ENCODE results near the gene AK4.

The AK4 gene

DNA sequence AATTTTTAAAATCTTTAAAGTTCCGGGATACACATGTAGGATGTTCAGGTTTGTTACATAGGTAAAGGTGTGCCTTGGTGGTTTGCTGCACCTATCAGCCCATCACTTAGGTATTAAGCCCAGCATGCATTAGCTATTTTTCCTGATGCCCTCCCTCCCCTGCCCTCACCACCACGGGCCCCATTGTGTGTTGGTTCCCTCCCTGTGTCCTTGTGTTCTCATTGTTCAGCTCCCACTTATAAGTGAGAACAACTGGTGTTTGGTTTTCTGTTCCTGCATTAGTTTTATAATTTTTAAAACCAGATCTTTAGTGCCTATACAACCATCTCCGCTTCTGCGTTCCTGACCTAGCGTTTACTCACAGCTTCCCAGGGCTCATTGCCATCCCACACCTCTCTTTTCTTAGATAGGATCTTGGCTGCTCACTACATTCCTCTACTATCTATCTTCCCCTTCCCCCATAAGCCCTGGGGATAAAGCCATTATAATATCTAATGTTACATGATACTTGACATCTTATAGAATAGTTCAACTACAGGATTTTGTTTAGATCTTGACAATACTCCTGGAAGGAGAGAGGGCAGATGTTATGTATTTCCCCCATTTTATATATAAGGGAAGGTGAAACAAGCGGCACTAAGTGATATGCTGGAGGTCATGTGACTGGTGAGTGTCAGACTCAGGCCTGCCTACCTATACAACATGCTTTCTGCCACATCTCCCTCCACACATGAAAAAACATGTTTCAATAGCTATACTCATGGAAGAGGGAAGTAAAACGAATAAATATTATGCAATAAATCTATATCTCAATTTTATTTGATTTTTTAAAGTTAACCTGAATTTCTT, 109.1 kb downstream of the AK4 start:
- DNase-seq = no peak
- in situ Hi-C loops (cut with HindIII; ENCODE audit: low pct_ligation_motif_present, low pct_unique_long_range_greater_than_20kb, low sequenced_read_pairs) = no loop called here

DNA sequence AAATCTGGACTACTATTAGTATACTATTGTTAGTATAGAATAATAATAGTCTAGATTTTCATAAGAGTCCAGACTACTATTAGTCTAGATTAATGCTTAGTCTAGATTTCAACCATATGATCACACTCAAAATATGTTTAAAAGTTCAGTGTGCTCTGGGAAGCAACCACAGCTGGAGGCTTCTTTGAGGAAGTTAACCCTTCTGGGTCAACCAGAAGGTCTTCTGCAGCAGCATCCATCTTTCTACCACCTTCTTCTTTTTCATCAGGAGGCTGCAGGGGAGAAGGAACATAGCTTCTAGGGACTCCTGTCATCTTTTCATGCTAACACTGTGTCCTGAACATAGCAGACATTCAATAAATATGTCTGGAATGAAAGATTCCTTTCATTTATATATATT, 110.1 kb downstream of the AK4 start:
- in situ Hi-C loops (cut with HindIII; ENCODE audit: low pct_ligation_motif_present, low pct_unique_long_range_greater_than_20kb, low sequenced_read_pairs) = no loop called here
- DNase-seq = no peak

DNA sequence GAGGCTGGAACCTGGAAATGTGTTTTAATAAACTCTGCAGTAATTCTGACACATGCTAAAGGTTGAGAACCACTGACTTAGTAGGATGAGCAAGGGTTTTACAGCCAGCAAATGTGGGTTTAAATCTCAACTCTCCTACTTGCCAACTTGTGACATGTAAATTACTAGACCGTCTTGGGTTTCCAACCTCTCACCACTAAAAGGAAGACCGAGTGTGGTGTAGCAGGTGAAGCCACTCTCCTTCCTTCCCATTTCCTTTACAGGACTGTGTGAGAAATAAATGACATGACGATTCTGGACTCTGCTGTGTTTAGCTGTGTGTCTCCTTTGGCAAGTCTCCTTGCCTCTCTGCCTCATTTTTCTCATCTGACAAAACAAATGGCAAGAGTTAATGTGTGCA, 111.8 kb downstream of the AK4 start:
- DNase-seq = no peak
- in situ Hi-C loops (cut with HindIII; ENCODE audit: low pct_ligation_motif_present, low pct_unique_long_range_greater_than_20kb, low sequenced_read_pairs) = no loop called here

DNA sequence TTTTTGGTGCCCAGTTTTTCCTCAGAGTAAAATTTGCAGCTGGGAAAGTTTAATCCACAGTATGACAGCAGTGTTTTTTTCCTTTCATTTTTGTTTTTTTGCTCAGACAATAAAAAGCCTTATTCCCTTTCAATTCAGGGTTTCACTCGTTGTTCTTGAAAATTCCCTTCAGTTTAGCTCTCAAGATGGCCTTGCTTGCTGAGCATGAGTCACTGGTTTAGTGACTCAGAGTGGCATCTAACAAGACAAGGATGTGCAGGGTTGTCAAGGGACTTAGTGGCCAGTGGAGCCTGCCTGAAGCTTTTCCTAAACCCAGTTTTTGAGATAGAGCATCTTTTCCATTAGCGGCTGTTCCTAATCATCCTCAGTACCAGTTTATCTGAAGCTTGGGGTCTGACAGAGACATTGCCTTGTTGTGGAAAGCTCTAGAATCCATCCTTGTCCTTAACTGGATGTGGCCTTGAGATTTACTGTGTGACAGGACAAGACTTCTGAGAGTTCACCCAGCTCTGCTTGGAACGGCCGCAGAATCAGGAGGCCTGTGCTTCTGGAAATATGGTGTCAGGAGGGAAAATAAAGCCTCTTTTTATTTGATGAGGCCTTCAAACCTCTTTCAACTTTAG, 113.0 kb downstream of the AK4 start:
- peak; percentile 71 for DNase-seq
- in situ Hi-C loops (cut with HindIII; ENCODE audit: low pct_ligation_motif_present, low pct_unique_long_range_greater_than_20kb, low sequenced_read_pairs) = no loop called here

DNA sequence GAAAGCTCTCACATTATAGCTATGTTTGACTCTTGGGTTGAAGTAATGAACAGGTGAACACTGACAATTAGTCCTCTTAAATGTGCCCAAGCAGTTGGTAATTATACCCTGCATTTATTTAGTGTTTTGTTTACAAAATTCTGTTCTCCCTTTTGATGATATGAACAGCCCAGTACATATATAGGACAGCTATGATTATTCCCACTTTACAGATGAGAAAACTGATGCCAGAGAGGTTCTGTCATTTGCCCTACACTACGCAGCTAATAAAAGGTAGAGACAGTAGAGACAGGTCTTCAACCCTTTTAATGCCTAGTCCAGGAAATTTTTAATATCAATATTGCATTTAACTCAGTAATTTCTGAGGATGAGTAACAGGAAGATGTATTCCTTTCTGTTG, 115.3 kb downstream of the AK4 start:
- in situ Hi-C loops (cut with HindIII; ENCODE audit: low pct_ligation_motif_present, low pct_unique_long_range_greater_than_20kb, low sequenced_read_pairs) = no loop called here
- no peak for DNase-seq

DNA sequence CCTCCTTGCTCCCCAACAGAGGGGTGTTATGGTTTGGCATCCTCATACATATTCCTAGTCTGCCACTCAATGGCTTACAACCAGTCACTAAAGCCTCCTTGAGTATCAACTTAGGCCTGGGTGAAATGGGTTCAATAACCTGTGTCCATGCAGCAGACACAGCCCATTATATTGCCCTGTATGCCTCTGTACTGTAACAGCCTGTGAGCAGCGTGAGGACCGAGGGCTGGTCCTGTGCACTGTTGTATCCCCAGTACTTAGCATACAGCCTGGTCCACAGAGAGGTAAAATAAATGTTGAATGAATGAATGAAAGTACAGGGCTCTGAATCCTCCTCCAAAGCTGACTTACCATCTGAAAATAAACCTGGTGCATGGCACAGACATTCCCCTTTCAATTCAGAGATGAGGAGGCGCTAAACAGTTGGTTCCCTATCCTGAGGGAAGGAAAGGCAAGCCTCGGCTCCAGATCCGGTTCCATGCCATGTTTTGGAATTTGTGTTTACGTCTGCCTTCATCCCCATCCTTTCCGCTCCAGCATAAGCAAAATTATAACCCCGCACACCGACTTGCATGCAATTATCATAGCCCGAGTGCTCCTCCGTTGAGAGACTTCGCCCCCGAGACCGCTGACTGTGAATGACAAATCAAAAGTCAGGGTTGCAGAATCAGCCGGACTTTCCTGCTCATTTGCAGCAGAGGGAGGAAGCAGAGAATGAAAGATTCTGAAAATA, 116.4 kb downstream of the AK4 start:
- in situ Hi-C loops (cut with HindIII; ENCODE audit: low pct_ligation_motif_present, low pct_unique_long_range_greater_than_20kb, low sequenced_read_pairs) = no loop called here
- peak; percentile 64 for DNase-seq

DNA sequence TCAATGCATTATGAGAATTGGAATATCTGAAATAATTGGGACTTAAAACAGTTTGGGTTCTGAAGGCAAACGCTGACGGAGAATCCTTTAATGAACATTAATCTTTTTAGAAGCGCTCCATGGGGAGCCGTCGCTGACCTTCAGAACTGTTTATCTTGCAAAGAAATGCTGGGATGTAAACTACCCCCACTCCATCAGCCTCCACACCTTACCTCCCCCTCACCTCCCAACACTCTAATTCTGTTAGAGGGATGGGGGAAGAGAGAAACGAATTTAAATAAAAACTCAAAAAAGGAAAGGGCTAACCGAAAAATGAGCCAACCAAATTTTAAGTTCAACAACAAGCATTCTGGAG, 117.3 kb downstream of the AK4 start:
- DNase-seq = no peak
- in situ Hi-C loops (cut with HindIII; ENCODE audit: low pct_ligation_motif_present, low pct_unique_long_range_greater_than_20kb, low sequenced_read_pairs) = no loop called here

DNA sequence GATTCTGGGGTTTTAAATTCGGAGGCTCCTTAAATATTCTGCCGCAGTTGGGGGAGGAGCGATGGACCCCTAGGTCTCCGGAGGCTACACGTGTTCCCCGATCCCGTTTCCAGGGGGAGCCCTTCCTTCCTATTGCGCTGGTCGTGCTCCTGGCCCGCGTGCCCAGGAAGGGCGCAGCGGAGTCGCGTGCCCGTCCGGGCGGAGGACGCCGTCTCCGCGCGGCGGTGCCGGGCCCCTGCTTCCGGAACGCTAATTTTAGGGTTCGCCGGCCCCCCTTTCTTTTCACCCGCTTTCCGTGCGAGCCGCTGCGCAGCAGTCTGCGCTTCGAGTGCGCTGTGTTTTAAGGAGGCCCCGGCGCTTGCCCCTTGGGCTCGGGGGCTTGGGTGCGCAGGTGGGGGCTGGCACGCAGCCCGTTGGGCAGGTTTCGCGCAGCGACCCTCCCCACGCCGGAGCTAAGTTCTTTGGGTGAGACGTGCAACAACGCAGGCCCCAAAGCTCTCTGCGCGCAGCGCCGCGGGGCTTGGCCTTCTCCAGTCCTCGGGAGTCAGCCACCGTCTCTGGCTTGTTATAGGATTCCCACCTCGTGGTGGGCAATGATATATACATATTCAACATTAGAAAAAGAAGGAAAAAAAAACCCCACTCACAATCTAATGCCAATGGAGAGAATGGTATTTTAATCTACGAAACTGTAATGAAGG, 117.8 kb downstream of the AK4 start:
- in situ Hi-C loops (cut with HindIII; ENCODE audit: low pct_ligation_motif_present, low pct_unique_long_range_greater_than_20kb, low sequenced_read_pairs) = no loop called here
- DNase-seq = peak; percentile 79

DNA sequence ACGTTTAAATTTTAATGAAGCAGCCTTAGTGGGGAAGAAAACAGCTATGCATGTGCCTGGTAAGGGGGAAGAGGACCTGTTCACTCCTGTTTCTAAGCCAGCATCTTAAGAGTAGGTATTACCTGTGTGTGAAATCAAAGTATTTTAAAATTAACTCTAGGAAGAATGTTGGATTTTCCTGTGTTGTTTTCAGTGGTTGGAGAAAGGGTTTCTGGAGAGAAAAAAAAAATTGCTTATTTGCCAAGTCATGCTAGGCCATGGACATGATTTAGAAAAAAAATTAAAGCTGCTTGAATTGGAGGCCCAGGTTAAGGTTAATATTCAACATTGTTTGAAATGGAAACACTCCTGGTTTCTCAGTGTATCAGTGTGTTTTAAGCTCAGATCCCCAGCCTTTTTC, 118.5 kb downstream of the AK4 start:
- in situ Hi-C loops (cut with HindIII; ENCODE audit: low pct_ligation_motif_present, low pct_unique_long_range_greater_than_20kb, low sequenced_read_pairs) = no loop called here
- no peak for DNase-seq

DNA sequence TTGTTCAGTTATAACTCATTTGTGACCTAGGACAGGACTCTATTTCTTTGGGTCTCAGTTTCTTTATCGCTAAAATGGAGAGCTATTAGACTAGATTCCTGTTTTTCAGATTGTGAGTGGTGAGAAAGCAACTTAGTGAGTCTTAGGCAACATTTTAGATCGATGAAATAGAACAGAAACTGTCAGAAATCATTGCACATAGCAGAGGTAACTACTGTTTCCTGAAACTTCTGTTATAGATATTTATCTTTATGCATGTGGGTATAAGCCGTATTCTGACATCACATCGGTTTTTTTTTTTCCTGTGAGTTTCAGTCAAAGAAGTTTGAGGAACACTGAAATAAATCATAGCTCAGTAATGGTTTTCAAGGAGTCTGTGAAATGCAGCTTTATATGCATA, 119.3 kb downstream of the AK4 start:
- no peak for DNase-seq
- in situ Hi-C loops (cut with HindIII; ENCODE audit: low pct_ligation_motif_present, low pct_unique_long_range_greater_than_20kb, low sequenced_read_pairs) = no loop called here

DNA sequence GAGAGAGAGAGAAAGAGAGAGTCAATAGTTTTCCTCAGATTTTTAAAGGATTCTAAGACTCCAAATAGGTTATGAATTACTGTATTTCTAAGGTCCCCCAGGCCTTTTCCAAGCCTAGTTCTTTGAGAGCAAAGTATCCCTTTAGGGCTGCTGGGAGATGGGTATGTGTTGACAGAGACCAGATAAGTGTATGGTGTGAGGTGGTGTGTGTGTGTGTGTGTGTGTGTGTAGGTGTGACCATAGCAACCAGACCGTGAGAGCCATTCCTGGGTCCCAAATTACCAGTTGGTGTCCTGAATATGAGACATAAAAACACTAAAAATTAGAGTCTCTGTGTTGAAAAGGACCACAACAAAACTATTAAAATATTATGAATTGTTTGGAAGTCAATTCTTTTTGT, 119.7 kb downstream of the AK4 start:
- in situ Hi-C loops (cut with HindIII; ENCODE audit: low pct_ligation_motif_present, low pct_unique_long_range_greater_than_20kb, low sequenced_read_pairs) = no loop called here
- no peak for DNase-seq

DNA sequence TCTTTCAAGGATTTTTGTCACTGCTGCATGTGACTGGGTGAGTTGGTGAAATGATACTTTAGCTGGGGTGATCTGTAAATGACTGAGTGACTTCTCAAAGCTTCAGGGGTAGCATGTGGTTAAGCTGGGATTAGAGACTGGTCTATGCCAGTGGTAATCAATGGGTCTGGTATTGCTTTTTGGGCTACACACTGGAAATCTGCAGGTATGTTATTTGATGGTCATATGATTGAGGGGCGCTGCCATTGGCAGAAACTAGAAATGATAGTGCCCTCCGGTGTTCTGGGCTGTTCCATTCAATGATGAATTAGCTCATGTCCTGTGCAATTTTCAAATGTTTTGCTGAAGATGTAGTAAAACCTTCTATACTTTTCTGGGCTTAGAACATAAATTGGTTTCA, 121.6 kb downstream of the AK4 start:
- in situ Hi-C loops (cut with HindIII; ENCODE audit: low pct_ligation_motif_present, low pct_unique_long_range_greater_than_20kb, low sequenced_read_pairs) = no loop called here
- no peak for DNase-seq

DNA sequence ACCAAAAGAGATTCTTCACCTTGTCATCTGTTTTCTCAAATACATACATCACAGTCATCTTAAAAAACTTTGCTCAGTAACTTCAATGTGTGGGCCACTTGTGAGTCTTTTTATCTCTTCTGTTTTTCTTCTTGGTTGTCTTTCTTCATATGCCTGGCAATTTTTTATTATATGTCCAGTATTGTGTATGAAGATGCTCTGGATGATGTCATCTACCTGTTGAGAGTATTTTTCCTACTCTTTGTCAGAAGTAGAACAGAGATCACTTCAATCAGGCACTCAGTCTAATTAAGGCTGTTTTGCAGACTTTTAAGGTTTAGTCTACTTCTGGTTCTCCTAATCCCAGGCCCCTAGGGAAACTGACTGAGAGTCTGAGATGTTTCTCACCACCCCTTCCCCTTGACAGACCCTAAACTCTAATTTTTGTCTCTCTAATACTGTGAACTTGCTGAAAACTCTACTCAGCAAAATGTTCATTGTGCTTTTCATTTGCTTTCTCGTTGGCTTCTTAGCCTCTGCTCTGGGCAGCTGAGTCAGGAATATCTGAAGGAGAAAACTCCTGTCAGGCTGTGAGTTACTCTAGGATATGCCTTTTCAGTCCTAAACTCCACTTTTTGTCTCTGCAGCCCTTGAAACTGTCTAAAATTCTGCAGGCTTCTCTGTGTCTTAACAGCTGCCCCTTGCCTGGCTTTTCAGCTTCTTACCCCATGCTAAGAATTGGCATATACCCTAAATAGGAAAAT, 128.4 kb downstream of the AK4 start:
- in situ Hi-C loops (cut with HindIII; ENCODE audit: low pct_ligation_motif_present, low pct_unique_long_range_greater_than_20kb, low sequenced_read_pairs) = no loop called here
- no peak for DNase-seq

DNA sequence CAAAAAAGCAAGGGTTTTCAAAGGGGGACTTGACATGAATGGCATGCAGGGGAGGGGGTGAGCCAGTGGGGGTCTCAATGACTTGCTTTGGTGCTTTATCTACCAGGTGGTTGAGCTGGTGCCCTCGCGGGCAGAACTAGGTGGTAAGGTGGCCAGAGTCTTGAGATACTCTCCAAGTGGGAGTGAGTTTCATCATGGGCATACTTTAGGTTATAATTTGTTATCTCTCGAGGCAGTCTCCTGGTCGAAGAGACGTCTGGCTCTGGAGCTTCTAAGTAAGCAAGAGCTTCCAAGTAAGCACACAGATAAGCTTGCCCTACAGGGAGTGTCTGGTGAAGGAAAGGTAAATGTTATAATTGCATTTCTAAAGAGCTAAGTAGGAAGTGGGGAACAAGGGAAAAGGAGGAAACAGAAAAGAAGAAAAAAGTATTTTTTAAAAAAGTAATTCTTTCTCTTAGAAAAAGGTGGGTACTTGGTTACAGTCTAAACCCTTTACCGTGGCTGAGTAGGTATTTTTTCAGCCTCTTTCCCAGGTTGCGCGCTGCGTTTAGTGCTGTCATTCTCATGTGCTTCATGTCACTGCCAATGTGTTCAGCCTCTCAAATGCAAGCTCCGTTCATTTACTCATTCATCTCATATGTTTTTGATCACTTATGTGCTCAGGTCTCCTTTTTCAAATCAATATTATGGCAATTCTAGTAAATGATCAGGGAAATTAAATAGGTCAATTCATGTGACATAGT, 129.8 kb downstream of the AK4 start:
- in situ Hi-C loops (cut with HindIII; ENCODE audit: low pct_ligation_motif_present, low pct_unique_long_range_greater_than_20kb, low sequenced_read_pairs) = no loop called here
- DNase-seq = no peak

DNA sequence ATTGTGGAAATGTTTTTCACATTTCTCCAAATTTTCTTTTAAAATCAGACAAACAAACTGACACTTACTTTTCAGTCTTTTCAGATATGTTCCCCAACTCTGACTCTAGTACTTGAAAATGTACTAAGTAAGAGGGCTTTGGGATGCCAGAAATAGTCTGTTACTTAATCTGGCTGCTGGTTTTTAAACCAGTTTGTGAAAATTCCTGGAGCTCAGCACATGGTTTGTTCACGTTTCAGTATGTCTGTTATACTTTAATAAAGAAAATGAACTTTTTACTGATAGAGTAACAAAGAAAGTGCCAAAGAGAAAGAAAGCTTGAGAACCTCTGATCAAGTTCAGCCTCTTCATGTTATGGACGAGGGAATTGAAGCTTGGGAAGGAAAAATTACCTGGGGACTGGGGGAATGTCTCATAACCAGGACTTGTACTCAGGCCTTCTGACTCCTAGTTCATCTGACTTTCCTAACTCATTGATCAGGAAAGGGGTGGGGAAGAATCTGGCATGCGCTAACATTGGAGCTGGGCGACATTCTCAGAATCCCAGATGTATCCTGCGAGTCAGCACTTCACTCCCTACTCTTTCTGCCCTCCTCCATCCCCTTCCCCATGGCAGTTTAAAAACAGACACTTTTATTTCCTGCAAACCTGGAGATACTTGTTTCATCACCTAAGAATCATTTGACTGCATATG, 130.5 kb downstream of the AK4 start:
- in situ Hi-C loops (cut with HindIII; ENCODE audit: low pct_ligation_motif_present, low pct_unique_long_range_greater_than_20kb, low sequenced_read_pairs) = no loop called here
- DNase-seq = no peak

DNA sequence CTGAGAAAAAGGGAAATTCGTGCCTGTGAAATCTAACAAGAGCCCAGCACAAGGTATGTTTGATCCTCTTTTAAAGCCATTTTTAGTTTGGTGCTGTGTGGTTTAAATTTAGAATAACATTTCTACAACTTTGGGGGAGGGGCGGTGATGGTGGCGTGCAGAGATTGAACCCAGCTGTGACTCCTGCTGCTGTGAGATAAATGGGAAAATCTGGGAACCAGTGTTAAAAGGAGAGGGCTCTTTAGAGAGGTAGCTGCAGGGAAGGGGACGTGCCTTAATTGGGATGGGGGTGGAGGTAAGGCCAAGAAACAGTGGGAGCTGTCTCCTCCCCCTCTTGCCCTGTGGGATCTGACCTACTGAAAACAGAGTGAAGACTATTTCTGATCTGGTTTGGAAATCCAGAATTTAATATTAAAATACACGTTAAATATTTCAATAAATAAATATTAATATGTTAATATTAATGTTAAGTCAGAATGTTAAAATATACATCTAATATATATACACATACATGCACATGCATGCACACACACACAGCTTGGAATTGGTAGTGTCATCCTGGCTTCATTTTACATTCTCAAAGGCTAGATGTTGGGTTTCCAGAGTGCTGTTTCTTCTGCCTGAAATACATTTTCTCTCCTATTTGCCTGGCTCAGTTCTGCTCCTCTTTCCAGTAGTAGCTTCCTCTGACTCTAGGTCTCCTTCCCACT, 131.2 kb downstream of the AK4 start:
- in situ Hi-C loops (cut with HindIII; ENCODE audit: low pct_ligation_motif_present, low pct_unique_long_range_greater_than_20kb, low sequenced_read_pairs) = no loop called here
- DNase-seq = no peak
